VCaP (cell line): ENCODE data around the gene ERG.
A peak's percentile ranks its signal among the peaks of the same experiment; 100 is the strongest.

Experiments used
- H3K27ac ChIP-seq: fragments of 450-650 bp; 2 replicates; pipeline ENCODE4 v1.5.1; 2017
- CTCF ChIP-seq: fragments of 450-650 bp; conservative IDR thresholded peaks from 2 replicates; pipeline ENCODE4 v1.5.1; 2017; ENCODE audit warnings: mild to moderate bottlenecking, moderate library complexity

The ERG gene

GRCh38 chr21:38486221-38486620 is 12.1 kb downstream of the ERG start:
- H3K27ac ChIP-seq, result peak overlapping the region; percentile 73
- TF ChIP-seq CTCF, result no peak

DNA sequence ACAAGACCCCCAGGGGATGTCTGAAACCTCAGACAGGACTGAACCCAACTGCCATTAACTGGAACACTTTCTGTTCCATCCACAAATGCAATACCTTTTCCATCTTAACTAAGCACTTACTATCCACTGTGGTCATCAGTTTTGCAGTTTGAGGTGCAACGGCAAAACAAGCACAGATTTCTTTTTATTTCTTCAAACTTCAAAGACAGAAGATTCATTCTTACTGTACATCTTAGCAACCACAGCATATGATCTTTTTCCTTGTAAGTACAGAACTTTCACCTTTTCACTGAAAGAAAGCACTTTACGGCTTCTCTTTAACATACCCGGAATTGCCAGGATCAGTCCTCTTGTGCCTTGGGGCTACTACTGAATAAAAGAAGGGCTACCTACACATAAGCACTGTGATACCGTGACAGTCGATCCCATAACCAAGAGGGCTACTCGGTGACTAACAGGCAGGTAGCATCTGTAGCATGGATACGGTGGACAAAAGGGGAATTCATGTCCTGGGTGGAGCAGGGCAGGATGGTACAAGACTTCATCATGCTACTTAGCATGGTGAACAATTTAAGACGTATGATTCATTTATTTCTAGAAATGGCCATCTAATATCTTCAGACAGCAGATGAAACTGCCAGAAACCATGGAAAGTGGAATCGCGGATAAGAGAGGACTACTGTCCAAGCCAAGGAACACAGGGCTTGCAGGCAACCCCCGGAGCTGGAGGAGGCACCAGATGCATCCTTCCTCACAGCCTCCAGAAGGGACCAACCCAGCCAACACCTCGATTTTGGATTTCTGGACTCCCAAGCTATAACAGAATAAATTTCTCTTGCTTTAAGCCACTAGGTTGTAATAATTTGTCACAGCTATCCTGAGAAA is 18.4 kb downstream of the ERG start:
- H3K27ac ChIP-seq, result peak overlapping the region; percentile 56; the same call in 1 of the 2 replicates

GRCh38 chr21:38478782-38479181 is 19.5 kb downstream of the ERG start:
- TF ChIP-seq CTCF, result no peak
- H3K27ac ChIP-seq, result peak overlapping the region; percentile 56; the same call in 1 of the 2 replicates

More for the DNA sequence above, 18.4 kb downstream of the ERG start:
- TF ChIP-seq CTCF, result no peak

DNA sequence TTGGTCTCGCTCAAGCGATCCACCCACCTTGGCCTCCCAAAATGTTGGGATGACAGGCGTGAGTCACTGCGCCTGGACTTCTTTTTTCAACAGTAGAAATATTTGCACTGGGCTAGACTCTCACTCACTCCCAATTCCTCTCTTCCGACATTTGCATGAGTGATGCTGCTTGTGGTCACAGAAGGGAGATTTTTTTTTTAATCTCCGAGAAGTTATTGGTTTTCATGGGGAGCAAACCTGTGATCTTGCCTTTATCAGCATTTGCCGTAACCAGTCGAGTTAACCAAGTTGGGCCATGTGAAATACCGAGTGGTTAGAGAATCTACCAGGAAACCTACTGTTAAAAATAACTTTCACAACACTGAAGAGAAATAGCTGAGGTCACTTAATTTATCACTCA is 21.1 kb downstream of the ERG start:
- TF ChIP-seq CTCF, result no peak
- peak overlapping the region; percentile 56; the same call in 1 of the 2 replicates for H3K27ac ChIP-seq

GRCh38 chr21:38476385-38476784 is 21.9 kb downstream of the ERG start:
- peak overlapping the region; percentile 56 for H3K27ac ChIP-seq
- no peak for TF ChIP-seq CTCF

DNA sequence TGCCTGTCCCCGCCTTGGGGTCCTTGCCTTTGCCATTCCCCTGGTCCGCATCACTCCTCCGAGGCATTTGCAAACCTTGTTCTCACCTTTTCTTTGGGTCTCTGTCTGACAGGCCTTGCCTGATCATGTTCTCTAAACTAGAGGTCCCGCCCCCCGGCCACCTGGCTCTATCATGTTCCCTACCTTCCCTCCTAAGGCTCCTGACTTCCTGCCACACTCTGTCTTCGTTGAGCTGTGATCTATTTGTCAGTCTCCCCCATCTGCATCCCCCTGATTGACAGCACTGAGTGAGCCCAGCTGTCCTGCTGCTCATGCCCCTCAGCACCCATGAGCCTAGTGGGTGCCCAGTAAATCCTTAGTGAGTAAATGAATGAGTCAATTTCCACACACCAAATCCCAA is 22.8 kb downstream of the ERG start:
- TF ChIP-seq CTCF, result no peak
- H3K27ac ChIP-seq, result peak overlapping the region; percentile 56

- TF ChIP-seq CTCF, result no peak
- peak overlapping the region; percentile 56; the same call in 1 of the 2 replicates for H3K27ac ChIP-seq
Observed at GRCh38 chr21:38474796-38475195, 23.5 kb downstream of the ERG start.
